Smooth muscle cell (in vitro differentiated cells): ENCODE data around the gene TTYH2. TPM values are rescaled to one million over a fixed set of nuclear protein-coding genes. Genes with fewer than 3 reads are reported as not detected.

Experiments used
- DNase-seq: peaks from one replicate; lab custom pipeline; 2025; ENCODE audit not compliant: unreplicated experiment; lab: John Stamatoyannopoulos, UW
- H2AFZ ChIP-seq: fragments of 200-600 bp; sonication (generic); 2 replicates; pipeline ENCODE4 v1.6.0; 2016; ENCODE audit warnings: antibody characterized with exemption, low read depth, mild to moderate bottlenecking
- H3F3A ChIP-seq: fragments of 200-600 bp; sonication (generic); 2 replicates; pipeline ENCODE4 v1.6.0; 2017; ENCODE audit warnings: antibody characterized with exemption, low read depth
- H3K27ac ChIP-seq: fragments of 200-600 bp; sonication (generic); 2 replicates; pipeline ENCODE4 v1.5.1; 2016; ENCODE audit warnings: low read depth, mild to moderate bottlenecking
- H3K27me3 ChIP-seq: fragments of 200-600 bp; sonication (generic); 2 replicates; pipeline ENCODE4 v1.6.1; 2016; ENCODE audit warnings: low read depth, mild to moderate bottlenecking
- H3K36me3 ChIP-seq: fragments of 200-600 bp; sonication (generic); 2 replicates; pipeline ENCODE4 v1.5.1; 2016; ENCODE audit warnings: low read depth
- H3K4me1 ChIP-seq: fragments of 200-600 bp; sonication (generic); 2 replicates; pipeline ENCODE4 v1.5.1; 2016; ENCODE audit warnings: low read depth
- H3K4me2 ChIP-seq: fragments of 200-600 bp; sonication (generic); 2 replicates; pipeline ENCODE4 v1.6.0; 2016; ENCODE audit warnings: mild to moderate bottlenecking
- H3K4me3 ChIP-seq: fragments of 200-600 bp; sonication (generic); 2 replicates; pipeline ENCODE4 v1.5.1; 2016; ENCODE audit warnings: mild to moderate bottlenecking
- H3K79me2 ChIP-seq: fragments of 200-600 bp; sonication (generic); 2 replicates; pipeline ENCODE4 v1.6.0; 2016; ENCODE audit warnings: low read depth, mild to moderate bottlenecking
- H3K9ac ChIP-seq: fragments of 200-600 bp; sonication (generic); 2 replicates; pipeline ENCODE4 v1.6.0; 2016; ENCODE audit warnings: low read depth
- H3K9me3 ChIP-seq: fragments of 200-600 bp; sonication (generic); replicated peaks from 2 replicates; pipeline ENCODE4 v1.5.1; 2016; ENCODE audit warnings: low read depth
- H4K20me1 ChIP-seq: fragments of 200-600 bp; sonication (generic); 2 replicates; pipeline ENCODE4 v1.6.0; 2016; ENCODE audit warnings: low read depth
- WGBS: methylation state at CpG from one replicate; pipeline ENCODE4 v1.1.7; 2016; ENCODE audit warnings: low lambda C conversion rate; 5-methylcytosine and 5-hydroxymethylcytosine counted together
- polyA plus RNA-seq: library from polyadenylated mRNA; unstranded; fragments of >200 nt; fragmentation: Nextera tagmentation; extraction: Ambion mirVana; gene quantifications from 2 replicates; pipeline ENCODE4 v1.2.1, GENCODE V29; 2016
- total RNA-seq: library from RNA; depleted of rRNA; stranded (reverse); fragments of >200 nt; gene quantifications from 2 replicates; pipeline ENCODE4 v1.2.3, GENCODE V29; 2014
- TF ChIP-seq, protein P1 (sequence below): fragments of 200-600 bp; sonication (generic); IDR thresholded peaks from 2 replicates; pipeline ENCODE4 v1.5.1; 2017; ENCODE audit warnings: borderline replicate concordance, mild to moderate bottlenecking, antibody characterized with exemption; ENCODE audit not compliant: insufficient read depth, poor library complexity, severe bottlenecking

Gene TTYH2
- total and polyA plus RNA-seq, 2 experiments from 2014 or later, result 1.6 to 1.9 TPM

- H3F3A ChIP-seq, result no peaks in the 10 kb centered on the region
- H3K4me2 ChIP-seq, result no peak overlapping the region
- no peaks in the 10 kb centered on the region for H4K20me1 ChIP-seq
- H3K9me3 ChIP-seq, result no peaks in the 10 kb centered on the region
- no peaks in the 10 kb centered on the region for H3K36me3 ChIP-seq
- TF ChIP-seq, protein P1, sequence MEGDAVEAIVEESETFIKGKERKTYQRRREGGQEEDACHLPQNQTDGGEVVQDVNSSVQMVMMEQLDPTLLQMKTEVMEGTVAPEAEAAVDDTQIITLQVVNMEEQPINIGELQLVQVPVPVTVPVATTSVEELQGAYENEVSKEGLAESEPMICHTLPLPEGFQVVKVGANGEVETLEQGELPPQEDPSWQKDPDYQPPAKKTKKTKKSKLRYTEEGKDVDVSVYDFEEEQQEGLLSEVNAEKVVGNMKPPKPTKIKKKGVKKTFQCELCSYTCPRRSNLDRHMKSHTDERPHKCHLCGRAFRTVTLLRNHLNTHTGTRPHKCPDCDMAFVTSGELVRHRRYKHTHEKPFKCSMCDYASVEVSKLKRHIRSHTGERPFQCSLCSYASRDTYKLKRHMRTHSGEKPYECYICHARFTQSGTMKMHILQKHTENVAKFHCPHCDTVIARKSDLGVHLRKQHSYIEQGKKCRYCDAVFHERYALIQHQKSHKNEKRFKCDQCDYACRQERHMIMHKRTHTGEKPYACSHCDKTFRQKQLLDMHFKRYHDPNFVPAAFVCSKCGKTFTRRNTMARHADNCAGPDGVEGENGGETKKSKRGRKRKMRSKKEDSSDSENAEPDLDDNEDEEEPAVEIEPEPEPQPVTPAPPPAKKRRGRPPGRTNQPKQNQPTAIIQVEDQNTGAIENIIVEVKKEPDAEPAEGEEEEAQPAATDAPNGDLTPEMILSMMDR, result no peak
- DNase-seq, result no peak
- H2AFZ ChIP-seq, result no peak overlapping the region
- no peak overlapping the region for H3K9ac ChIP-seq
- H3K27ac ChIP-seq, result no peak overlapping the region
- no peaks in the 10 kb centered on the region for H3K79me2 ChIP-seq
- WGBS, result 14% methylated on average over 1 of the region's 1 CpG
- H3K27me3 ChIP-seq, result peaks cover 6% of the 10 kb centered on the region
- H3K4me3 ChIP-seq, result no peak overlapping the region
- peaks cover 5% of the 10 kb centered on the region for H3K4me1 ChIP-seq
These were observed 36.3 kb upstream of the TTYH2 start for GRCh38 chr17:74177018-74177450.

GRCh38 chr17:74179576-74179975 lies 33.8 kb upstream of the TTYH2 start:
- H4K20me1 ChIP-seq, result no peaks in the 10 kb centered on the region
- 77% methylated on average over 4 of the region's 4 CpGs for WGBS
- H3K9ac ChIP-seq, result no peak overlapping the region
- no peak for DNase-seq
- no peaks in the 10 kb centered on the region for H3K36me3 ChIP-seq
- TF ChIP-seq, protein P1, result no peak
- no peak overlapping the region for H2AFZ ChIP-seq
- H3K27ac ChIP-seq, result no peak overlapping the region
- no peaks in the 10 kb centered on the region for H3K79me2 ChIP-seq
- no peaks in the 10 kb centered on the region for H3K9me3 ChIP-seq
- H3F3A ChIP-seq, result no peaks in the 10 kb centered on the region
- no peak overlapping the region for H3K4me2 ChIP-seq
- peaks cover 5% of the 10 kb centered on the region for H3K4me1 ChIP-seq
- no peak overlapping the region for H3K4me3 ChIP-seq
- H3K27me3 ChIP-seq, result peaks cover 6% of the 10 kb centered on the region

- Histone ChIP-seq H3K9ac (no peak overlapping the region), H3F3A (no peaks in the 10 kb centered on the region), H3K79me2 (no peaks in the 10 kb centered on the region), H3K36me3 (no peaks in the 10 kb centered on the region), H2AFZ (no peak overlapping the region), H3K27me3 (peaks cover 6% of the 10 kb centered on the region), H3K4me1 (peaks cover 5% of the 10 kb centered on the region), H3K4me3 (no peak overlapping the region), H4K20me1 (no peaks in the 10 kb centered on the region), H3K27ac (no peak overlapping the region), H3K9me3 (no peaks in the 10 kb centered on the region), H3K4me2 (no peak overlapping the region)
- TF ChIP-seq, protein P1, result no peak
- WGBS, result 80% methylated on average over 8 of the region's 8 CpGs
- no peak for DNase-seq
These were observed 33.0 kb upstream of the TTYH2 start for GRCh38 chr17:74180336-74180735.

DNA sequence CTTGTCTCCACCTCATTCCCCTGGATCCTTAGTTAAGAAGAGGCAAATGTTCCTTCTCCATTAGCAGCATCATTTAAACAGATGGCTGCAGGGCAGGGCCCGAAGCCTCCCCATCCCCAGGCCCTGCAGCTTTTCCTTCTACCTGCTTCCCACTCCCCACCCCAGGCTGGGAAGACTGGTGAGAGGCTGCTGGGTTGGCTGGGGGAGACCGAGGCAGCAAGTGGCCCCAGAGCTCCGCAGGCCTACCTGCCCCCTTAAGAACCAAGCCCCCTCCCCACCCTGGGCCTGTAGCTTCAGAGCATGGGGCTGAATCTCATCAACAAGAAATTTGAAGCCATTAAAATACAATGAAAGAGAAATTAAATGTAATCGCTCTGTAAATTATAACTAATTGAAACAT lies 32.0 kb upstream of the TTYH2 start:
- Histone ChIP-seq H3K36me3 (no peaks in the 10 kb centered on the region), H3K4me2 (no peak overlapping the region), H3K9ac (no peak overlapping the region), H3K4me1 (peaks cover 5% of the 10 kb centered on the region), H3K9me3 (no peaks in the 10 kb centered on the region), H3F3A (no peaks in the 10 kb centered on the region), H3K27me3 (peaks cover 6% of the 10 kb centered on the region), H4K20me1 (no peaks in the 10 kb centered on the region), H2AFZ (no peak overlapping the region), H3K79me2 (no peaks in the 10 kb centered on the region), H3K27ac (no peak overlapping the region), H3K4me3 (no peak overlapping the region)
- no peak for DNase-seq
- 90% methylated on average over 4 of the region's 4 CpGs for WGBS
- TF ChIP-seq, protein P1, result no peak
